Urinary bladder (tissue), 4 donors: Measurements from ENCODE around the gene UGT1A9. TPM values are rescaled to one million over a fixed set of nuclear protein-coding genes. Genes with fewer than 3 reads are reported as not detected.

ENCODE experiments used
- DNase-seq: peaks from one replicate; pipeline ENCODE4 v3.0.0-alpha.2; 2015; ENCODE audit errors: extremely low spot score
- H3K27ac ChIP-seq: one replicate; pipeline ENCODE4 v1.5.1; 2013; ENCODE audit warnings: low read depth, mild to moderate bottlenecking, moderate library complexity
- H3K36me3 ChIP-seq: one replicate; pipeline ENCODE4 v1.6.1; 2013; ENCODE audit warnings: mild to moderate bottlenecking, moderate library complexity; ENCODE audit not compliant: insufficient read depth
- H3K4me1 ChIP-seq: one replicate; pipeline ENCODE4 v1.6.1; 2013; ENCODE audit warnings: mild to moderate bottlenecking, moderate library complexity; ENCODE audit not compliant: insufficient read depth
- H3K4me3 ChIP-seq: one replicate; pipeline ENCODE4 v1.5.1; 2013; ENCODE audit warnings: low read depth, low read length
- WGBS: extraction: QIAGEN DNeasy Blood & Tissue Kit; methylation state at CpG from one replicate; pipeline ENCODE4 v1.1.7; 2013; 5-methylcytosine and 5-hydroxymethylcytosine counted together
- polyA plus RNA-seq: library from polyadenylated mRNA; stranded (reverse); fragments of 200-250 nt; gene quantifications from one replicate; pipeline ENCODE4 v1.2.3, GENCODE V29; 2013
- total RNA-seq: library from RNA; depleted of rRNA; stranded (reverse); fragments of >200 nt; gene quantifications from one replicate; pipeline ENCODE4 v1.2.3, GENCODE V29; 2014
- donor health status: healthy with polysubstance abuse.
- donor health status: healthy.

The UGT1A9 gene
- total and polyA plus RNA-seq, 2 donors = 0.16 TPM; not detected in 1

GRCh38 chr2:233794128-233794658 lies 122.5 kb downstream of the UGT1A9 start:
- Histone ChIP-seq H3K27ac (no peak overlapping the region), H3K4me1 (no peaks in the 10 kb centered on the region), H3K36me3 (no peaks in the 10 kb centered on the region), H3K4me3 (no peak overlapping the region)
- no peak for DNase-seq
- WGBS = 77% methylated on average over 17 of the region's 17 CpGs

- Histone ChIP-seq H3K4me1 (no peaks in the 10 kb centered on the region), H3K27ac (no peak overlapping the region), H3K4me3 (no peak overlapping the region), H3K36me3 (no peaks in the 10 kb centered on the region)
- no peak for DNase-seq
- 91% methylated on average over 13 of the region's 13 CpGs for WGBS
Measured at GRCh38 chr2:233795735-233796171, 124.1 kb downstream of the UGT1A9 start.

GRCh38 chr2:233796254-233796653 lies 124.6 kb downstream of the UGT1A9 start:
- no peaks in the 10 kb centered on the region for H3K36me3 ChIP-seq
- no peaks in the 10 kb centered on the region for H3K4me1 ChIP-seq
- WGBS = 84% methylated on average over 9 of the region's 9 CpGs
- DNase-seq = no peak
- no peak overlapping the region for H3K4me3 ChIP-seq
- no peak overlapping the region for H3K27ac ChIP-seq

GRCh38 chr2:233798335-233799086 lies 126.8 kb downstream of the UGT1A9 start:
- 81% methylated on average over 14 of the region's 14 CpGs for WGBS
- Histone ChIP-seq H3K36me3 (no peaks in the 10 kb centered on the region), H3K27ac (no peak overlapping the region), H3K4me1 (no peaks in the 10 kb centered on the region), H3K4me3 (no peak overlapping the region)
- DNase-seq = no peak

- H3K4me1 ChIP-seq = no peaks in the 10 kb centered on the region
- no peak for DNase-seq
- H3K27ac ChIP-seq = no peak overlapping the region
- H3K4me3 ChIP-seq = no peak overlapping the region
- 62% methylated on average over 7 of the region's 7 CpGs for WGBS
- H3K36me3 ChIP-seq = no peaks in the 10 kb centered on the region
Measured at GRCh38 chr2:233799087-233799665, 127.5 kb downstream of the UGT1A9 start.

- Histone ChIP-seq H3K4me3 (no peak overlapping the region), H3K36me3 (no peaks in the 10 kb centered on the region), H3K4me1 (no peaks in the 10 kb centered on the region), H3K27ac (no peak overlapping the region)
- 53% methylated on average over 5 of the region's 5 CpGs for WGBS
- no peak for DNase-seq
Measured at GRCh38 chr2:233799716-233800115, 128.0 kb downstream of the UGT1A9 start.

- Histone ChIP-seq H3K27ac (no peak overlapping the region), H3K4me3 (no peak overlapping the region), H3K4me1 (no peaks in the 10 kb centered on the region), H3K36me3 (no peaks in the 10 kb centered on the region)
- 77% methylated on average over 7 of the region's 7 CpGs for WGBS
- DNase-seq = no peak
Measured at GRCh38 chr2:233800208-233800607, 128.5 kb downstream of the UGT1A9 start.

- no peak overlapping the region for H3K4me3 ChIP-seq
- DNase-seq = no peak
- WGBS = 80% methylated on average over 9 of the region's 9 CpGs
Measured at GRCh38 chr2:233801357-233802131, 129.8 kb downstream of the UGT1A9 start.

GRCh38 chr2:233802132-233802815 lies 130.6 kb downstream of the UGT1A9 start:
- Histone ChIP-seq H3K27ac (no peak overlapping the region), H3K4me3 (no peak overlapping the region), H3K36me3 (no peaks in the 10 kb centered on the region), H3K4me1 (no peaks in the 10 kb centered on the region)
- DNase-seq = no peak
- WGBS = 68% methylated on average over 3 of the region's 3 CpGs

More at GRCh38 chr2:233801357-233802131, 129.8 kb downstream of the UGT1A9 start:
- Histone ChIP-seq H3K36me3 (no peaks in the 10 kb centered on the region), H3K27ac (no peak overlapping the region), H3K4me1 (no peaks in the 10 kb centered on the region)

GRCh38 chr2:233803292-233803911 lies 131.7 kb downstream of the UGT1A9 start:
- WGBS = 65% methylated on average over 2 of the region's 2 CpGs
- no peak overlapping the region for H3K4me3 ChIP-seq
- no peaks in the 10 kb centered on the region for H3K36me3 ChIP-seq
- DNase-seq = no peak
- no peak overlapping the region for H3K27ac ChIP-seq
- H3K4me1 ChIP-seq = no peaks in the 10 kb centered on the region

- Histone ChIP-seq H3K27ac (no peak overlapping the region), H3K4me1 (no peaks in the 10 kb centered on the region), H3K36me3 (no peaks in the 10 kb centered on the region), H3K4me3 (no peak overlapping the region)
- 73% methylated on average over 8 of the region's 8 CpGs for WGBS
- DNase-seq = no peak
Measured at GRCh38 chr2:233803994-233804393, 132.3 kb downstream of the UGT1A9 start.

- no peak for DNase-seq
- Histone ChIP-seq H3K4me1 (no peaks in the 10 kb centered on the region), H3K4me3 (no peak overlapping the region), H3K27ac (no peak overlapping the region), H3K36me3 (no peaks in the 10 kb centered on the region)
- WGBS = 71% methylated on average over 12 of the region's 12 CpGs
Measured at GRCh38 chr2:233807215-233807865, 135.6 kb downstream of the UGT1A9 start.
